Measurements from ENCODE around the gene FETUB.

The FETUB gene, protein sequence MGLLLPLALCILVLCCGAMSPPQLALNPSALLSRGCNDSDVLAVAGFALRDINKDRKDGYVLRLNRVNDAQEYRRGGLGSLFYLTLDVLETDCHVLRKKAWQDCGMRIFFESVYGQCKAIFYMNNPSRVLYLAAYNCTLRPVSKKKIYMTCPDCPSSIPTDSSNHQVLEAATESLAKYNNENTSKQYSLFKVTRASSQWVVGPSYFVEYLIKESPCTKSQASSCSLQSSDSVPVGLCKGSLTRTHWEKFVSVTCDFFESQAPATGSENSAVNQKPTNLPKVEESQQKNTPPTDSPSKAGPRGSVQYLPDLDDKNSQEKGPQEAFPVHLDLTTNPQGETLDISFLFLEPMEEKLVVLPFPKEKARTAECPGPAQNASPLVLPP

DNA sequence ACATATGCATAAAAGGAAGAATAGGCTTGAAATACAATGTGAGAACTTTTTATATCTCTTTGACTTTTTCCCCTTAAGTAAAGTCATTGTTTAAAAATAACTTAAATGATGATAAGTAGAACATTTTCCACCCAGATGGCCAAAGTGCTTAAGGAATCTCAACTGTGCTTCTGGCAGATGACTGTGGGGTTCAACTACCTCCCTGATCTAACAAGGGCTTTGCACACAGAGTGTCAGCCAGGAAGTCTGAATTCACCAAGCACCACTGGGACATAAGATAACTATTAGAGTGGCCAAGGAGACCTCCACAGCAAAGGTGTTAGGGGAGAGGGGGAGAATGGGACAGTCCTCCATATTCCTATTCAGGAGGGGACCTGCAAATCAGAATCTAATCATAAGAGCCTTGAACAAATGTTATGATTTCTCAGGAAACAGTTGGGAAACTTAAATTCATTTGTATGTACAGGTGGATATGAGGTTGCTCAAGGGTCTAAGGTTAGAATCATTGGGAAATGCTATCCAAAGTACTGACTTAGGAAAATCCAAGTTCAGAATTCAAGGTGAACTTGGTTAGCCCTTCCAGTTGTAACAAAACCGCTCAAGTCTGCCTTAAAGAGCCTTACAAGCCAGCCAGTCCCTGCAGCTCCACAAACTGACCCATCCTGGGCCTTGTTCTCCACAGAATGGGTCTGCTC is at the start of gene FETUB:
TSS of gene FETUB (plus strand) at position 622 of the 695 bp plus-strand sequence. CDS start at position 684, 62 bp downstream.
- DNase-seq, result no peak

DNA sequence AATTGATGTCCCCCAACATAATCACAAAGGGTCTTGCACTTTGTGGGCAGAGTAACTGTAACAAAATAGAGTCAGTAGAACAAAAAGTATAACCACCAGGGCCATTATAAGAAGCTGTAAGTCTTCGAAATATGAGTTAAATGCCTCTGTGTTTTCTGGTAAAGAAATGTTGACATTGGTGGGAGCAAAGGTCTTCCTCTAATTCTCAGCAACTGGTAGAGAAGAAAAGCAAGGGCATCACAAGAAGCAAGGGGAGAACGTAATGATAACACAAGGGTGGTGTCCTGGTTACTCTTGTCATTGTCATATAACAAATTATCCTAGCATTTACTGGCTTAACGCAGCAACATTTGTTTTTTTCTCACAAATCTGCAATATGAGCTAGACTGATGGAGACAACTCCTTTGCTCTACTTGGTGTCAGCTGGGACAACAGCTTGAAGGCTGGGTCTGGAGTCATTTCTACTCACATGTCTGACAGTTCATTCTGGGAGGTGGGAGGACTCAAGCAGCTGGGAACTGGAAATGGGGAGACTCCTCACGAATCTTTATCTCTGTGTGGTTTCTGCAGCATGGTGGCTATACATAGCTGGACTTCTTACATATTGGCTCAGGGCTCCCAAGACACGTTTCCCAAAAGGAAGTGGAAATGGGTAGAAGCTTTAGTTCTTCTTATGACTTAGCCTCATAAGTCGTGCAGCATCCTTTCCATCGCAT is 49.5 kb upstream of the FETUB start:
- no peak for DNase-seq

DNA sequence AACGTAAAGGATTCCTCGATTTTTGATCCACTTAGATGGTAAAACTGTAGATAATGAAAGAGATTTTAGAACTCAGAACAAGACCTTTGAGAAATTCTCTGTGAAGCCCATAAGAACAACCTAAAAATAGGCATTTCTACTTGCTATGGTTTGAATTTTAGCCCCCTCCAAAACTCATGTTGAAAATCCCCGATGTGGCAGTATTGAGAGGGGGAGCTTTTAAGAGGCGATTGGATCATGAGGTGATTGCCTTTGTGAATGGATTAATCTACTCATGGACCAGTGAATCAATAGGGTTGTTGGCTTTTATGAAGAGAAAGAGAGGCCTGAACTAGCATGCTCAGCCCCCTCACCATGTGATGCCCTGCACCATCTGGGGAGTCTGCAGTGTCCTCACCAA is 47.5 kb upstream of the FETUB start:
- no peak for DNase-seq

DNA sequence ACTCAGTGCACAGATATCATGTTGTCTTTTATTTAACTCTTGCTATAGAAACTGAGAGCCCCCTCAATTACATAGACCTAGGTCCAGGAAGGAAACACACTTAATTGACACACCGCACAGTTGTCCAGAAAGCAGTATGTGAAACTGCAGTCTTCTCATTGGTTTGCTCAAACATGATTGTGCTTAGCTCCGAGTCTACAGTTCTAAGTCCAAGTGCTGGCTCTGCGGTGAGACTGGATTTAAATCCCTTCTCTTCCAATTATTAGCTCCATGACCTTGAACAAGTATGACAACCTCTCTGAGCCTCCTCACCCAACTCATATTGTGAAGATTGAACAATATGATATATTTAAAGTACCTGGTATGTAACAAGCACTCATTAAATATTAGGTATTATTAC is 46.3 kb upstream of the FETUB start:
- DNase-seq, result no peak

DNA sequence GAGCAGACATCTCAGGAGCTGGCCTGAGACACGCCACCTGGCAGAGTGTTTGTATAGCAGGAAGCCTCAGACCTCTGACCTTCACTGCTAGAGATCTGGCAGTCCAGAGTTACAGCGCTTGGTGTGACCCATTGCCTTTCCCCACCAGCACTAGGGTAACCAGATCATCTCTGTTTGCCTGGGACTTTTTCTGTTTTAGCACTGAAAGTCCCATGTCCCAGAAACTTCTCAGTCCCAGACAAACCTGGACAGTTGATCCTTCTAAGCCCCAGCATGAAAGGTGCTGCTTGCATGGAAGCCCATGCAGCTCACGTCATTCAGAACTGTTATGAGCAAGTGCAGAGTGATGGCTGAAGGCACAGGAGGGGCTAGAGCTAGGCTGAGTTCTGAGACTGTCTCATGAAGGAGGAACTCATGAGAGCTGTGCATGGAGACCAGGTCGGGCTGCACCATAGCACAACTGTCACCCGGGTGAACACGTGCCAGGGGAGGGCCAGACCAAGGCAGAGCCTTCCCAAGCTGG is 45.5 kb upstream of the FETUB start:
- DNase-seq, result no peak

DNA sequence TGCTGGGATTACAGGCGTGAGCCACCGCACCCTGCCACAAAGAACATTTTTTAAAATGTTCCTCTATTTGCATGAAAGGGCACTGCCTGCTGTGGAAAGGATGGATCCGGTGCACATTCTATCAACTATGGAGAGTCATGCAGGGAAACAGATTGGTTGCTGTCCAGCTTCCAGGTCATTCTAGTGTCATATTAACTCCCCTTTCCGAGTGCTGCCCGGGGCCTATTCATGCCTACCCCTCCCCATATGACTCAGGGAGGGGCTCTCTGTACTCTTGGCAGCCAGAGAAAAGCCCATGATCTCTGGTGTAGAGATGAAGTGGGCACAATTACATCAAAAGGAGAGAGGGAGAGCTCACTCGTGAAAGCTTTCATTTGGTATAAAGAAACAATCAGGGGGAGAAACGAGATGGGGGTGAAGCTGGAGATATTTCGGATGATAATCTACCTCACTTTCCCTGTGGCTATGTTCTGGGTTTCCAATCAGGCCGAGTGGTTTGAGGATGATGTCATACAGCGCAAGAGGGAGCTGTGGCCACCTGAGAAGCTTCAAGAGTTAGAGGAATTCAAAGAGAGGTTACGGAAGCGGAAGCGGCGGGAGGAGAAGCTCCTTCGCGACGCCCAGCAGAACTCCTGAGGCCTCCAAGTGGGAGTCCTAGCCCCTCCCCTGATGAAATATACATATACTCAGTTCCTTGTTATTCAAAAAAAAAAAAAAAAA is 43.5 kb upstream of the FETUB start:
- DNase-seq, result no peak

DNA sequence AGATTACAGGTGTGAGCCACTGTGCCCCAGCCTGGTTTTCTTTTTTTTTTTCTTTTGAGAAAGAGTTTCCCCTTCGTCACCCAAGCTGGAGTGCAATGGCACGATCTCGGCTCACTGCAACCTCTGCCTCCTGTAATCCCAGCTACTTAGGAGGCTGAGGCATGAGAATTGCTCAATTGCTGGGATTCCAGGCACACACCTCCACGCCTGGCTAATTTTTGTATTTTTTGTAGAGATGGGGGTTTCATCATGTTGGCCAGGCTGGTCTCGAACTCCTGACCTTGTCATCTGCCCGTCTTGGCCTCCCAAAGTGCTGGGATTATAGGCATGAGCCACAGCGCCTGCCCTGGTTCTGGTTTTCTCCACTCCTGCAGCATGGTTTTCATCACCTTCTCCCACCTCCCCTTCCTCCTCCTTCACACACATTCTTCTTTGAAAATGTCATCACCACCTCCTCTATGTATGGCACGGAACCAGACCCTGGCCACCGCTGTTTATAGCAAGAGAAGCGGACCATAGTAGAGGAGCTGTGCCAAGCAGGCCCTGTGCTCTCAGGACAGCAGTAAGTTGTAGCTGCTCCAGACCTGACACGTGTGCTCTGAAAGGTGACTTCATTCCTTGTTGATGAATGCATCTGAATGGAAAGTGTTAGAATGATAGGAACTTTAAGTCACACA is 42.0 kb upstream of the FETUB start:
- DNase-seq, result no peak

DNA sequence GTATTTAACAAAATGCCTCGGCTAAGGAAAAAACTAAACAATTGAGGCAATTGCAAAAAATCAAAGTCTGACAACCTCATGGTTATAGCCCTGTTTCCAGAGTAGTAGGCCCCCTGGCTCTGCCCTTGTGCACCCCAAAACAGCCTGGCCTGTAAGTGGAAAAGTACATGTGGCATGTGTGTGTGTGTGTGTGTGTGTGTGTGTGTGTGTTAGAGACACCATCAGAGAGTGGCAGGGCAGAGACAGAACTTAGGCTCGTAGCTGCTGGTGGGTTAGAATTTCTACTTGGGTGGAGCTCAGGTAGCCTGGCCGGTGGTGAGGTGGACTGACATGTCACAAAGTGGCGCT is 41.4 kb upstream of the FETUB start:
- no peak for DNase-seq

DNA sequence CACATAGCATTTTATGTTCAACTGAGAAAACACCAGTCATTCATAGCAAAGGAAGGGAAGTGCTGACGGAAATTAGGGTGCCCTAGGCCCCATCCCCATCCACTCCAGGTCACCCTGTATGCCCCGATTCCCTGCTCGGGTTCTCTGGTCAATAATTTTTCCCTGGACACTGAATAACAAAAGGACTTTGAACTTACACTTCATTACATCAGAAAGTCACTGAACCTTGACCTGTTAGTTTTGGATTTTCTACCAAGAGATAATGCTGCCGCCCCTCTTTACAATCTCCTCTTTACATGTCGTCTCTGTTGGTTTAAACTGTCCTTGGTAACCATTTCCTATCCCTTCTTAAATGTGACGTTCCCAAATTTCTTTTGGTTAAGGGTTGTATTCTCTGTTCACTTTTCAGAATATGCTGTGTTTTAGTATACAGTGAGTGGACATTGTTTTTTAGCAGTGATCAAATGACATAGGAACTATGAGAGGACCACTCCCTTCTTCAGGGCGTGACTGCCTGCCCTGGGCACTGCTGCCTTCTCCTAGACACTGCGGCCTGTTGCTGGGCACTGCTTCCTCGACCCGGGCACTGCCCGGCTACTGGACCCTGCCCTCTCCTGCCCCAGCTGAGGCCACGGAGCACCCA is 40.9 kb upstream of the FETUB start:
- no peak for DNase-seq

DNA sequence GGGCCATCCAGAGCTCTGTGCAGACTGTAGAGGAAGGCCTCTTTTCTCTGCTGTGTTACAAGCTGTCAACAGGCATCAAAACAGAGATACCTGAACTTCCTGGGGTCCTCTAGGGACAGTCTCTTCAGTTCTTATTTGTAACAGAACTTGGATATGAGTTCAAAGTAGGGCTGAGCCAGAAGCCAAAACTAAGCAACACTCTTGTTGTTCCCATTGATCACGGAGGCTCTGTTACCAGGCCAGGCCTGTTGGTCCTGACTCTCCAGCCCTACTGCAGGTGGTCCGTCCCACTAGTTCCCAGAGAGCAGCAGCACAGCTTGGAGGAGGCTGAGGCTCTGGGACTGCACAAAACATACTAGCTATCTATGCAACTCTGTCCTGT is 40.4 kb upstream of the FETUB start:
- no peak for DNase-seq

DNA sequence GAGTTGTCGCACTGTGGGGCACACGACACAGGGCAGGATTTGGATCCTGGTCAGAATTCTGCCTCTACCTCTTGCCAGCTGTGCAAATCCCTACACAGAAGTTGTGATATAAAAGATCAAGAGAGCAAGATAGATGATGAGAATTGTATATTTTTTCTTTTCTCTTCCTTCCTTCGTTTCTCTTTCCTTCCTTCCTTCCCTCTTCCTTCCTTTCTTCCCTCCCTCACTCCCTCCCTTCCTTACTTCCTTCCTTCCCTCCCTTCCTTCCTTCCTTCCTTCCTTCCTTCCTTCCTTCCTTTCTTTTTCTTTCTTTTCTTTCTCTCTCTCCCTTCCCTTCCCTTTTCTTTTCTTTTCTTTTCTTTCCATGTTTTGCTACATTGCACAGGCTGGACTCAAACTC is 39.3 kb upstream of the FETUB start:
- DNase-seq, result no peak

DNA sequence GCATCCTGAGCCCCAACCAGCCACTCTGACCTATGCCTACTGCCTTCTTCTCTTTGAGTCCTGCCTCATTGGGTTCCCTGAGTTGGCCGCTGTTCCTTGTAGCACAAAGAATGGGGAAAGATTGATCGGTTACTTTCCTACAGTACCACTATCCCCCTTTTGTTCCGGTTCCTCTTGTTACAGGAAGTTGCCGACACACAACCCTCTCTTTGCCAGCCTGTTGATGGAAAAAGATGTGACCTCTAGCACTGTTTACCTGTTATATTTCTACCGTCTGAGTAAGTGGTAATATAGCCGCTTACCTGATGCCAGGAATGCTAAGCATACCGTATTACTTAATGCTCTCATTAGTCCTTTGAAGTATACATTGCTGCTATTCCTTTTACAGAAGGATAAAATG is 37.0 kb upstream of the FETUB start:
- no peak for DNase-seq

DNA sequence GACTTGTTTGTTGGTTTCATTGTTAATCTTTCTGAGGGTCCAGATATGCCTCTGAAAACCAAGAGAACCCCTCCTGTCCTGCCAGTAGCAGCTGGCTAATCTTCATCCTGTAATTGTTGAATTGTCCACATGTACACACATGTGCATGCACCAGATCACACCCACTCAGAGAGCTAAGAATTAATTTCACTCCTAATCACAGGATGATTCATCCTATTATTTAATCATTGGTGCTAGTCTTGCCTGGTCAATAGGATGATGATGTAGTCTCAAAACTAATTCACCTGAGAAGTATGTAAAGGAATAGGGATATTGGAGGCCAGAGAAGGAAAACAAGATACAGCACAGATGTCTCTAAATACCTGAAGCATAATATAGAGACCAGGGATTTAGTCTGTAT is 35.1 kb upstream of the FETUB start:
- no peak for DNase-seq

DNA sequence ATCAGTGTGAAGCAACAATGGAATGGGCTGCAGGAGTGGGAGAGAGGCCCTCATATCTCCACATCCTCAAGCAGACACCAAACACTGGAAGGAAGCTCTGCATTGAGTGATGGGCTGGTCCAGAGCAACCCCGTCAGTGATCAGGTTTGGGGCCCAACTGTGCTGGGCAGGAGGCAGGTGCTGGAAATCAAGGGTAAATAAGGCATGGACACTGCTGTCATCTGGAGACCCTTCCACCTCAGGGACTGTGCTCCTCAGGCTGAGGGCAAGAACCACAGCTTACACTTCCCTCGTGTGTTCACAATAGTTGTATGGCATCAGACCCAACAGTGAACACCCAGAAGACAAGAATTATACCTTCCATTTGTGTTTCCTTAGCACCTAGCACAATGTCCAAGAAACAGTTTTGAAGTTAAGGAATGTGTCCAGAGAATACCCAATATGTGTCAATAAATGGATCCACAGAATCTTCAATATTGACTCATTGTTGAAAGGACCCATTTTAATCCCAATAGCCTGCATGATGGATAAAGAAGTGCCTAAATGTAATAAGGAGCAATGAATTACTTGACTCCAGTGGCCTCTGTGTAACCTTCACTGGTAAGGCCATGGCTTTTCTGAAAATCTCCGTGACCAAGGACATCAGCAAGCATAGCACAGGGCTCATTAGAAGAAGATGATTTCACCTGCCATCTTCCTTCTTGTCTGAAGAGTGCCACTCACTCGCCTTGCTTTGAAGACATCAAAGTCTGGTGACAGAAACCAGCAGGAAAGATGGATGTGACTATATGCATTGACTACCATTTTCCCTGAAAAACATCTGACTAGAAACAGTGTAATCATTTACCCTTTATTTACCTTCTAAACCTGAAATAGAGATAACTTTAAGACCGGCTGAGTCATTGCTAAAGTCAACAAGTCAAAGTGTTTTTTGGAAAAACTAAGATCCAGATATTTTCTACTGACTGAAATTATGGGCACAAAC is 34.3 kb upstream of the FETUB start:
- DNase-seq, result no peak

DNA sequence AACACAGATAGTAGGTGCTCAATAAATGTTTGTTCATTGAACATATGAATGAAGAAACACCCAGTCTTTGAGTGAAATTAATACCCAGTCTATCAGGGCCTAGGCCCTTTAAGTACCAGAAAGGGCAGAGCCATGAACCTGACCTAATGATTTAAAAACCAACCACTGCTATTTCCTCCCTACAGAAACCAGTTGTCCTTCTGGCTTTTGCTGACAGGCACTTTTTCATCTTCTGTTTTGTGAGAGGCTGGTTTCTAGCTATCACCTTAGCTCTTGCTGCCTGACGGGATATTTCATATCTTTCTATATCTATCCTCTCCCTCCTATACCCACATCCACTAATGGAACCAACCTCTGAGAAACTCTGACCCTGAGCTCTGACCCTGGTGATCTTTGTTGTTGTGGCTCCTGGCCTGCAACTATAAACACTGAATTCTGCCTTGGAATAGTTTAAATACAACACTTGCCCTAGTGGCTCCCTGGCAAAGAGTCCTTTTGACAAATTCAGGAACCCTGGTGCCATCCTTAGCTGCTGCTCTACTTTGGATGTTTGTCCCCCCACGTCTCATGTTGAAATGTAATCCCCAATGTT is 31.5 kb upstream of the FETUB start:
- DNase-seq, result no peak

DNA sequence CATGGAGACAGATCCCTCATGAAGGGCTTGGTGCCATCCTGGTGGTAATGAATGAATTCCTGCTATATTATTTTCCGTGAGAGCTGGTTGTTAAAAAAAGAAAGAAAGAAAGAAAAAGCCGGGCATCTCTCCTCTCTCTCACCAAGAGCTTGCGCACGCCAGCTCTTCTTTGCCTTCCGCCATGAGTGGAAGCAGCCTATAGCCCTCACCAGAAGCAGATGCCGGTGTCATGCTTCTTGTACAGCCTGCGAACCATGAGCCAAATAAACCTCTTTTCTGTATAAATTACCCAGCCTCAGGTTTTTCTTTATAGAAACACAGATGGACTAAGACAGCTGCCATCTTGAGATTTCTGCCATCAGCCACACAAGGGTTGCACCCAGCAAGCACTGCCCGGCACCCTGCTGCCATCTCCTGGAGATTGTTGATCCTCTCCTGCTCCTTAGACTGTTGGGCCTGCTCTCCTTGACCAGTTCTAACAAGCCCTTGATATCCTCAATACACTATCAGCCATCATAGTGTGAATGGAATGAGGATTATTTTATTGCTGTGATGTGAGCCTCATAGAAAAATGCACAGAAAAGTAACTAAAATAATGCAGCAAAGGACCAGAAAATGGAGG is 30.8 kb upstream of the FETUB start:
- no peak for DNase-seq

DNA sequence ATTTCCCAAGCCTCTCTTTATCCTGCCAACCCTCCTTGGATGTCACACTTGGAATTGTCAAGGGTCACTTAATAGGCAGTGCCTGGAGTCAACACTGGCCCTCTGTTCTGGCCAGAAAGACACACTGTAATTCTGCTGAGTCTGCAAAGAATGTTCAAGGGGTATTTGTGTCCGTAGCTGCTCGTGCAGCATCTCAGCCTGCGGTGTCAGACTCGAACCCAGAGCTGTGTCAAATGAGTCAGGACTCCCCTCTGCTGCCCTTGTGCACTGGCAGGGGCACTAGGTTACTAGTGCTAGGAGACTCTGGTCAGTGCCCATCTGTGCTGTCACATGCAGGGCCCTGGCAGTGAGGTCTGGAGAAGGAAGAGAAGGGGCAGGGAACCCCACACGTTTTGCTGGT is 28.1 kb upstream of the FETUB start:
- DNase-seq, result no peak

DNA sequence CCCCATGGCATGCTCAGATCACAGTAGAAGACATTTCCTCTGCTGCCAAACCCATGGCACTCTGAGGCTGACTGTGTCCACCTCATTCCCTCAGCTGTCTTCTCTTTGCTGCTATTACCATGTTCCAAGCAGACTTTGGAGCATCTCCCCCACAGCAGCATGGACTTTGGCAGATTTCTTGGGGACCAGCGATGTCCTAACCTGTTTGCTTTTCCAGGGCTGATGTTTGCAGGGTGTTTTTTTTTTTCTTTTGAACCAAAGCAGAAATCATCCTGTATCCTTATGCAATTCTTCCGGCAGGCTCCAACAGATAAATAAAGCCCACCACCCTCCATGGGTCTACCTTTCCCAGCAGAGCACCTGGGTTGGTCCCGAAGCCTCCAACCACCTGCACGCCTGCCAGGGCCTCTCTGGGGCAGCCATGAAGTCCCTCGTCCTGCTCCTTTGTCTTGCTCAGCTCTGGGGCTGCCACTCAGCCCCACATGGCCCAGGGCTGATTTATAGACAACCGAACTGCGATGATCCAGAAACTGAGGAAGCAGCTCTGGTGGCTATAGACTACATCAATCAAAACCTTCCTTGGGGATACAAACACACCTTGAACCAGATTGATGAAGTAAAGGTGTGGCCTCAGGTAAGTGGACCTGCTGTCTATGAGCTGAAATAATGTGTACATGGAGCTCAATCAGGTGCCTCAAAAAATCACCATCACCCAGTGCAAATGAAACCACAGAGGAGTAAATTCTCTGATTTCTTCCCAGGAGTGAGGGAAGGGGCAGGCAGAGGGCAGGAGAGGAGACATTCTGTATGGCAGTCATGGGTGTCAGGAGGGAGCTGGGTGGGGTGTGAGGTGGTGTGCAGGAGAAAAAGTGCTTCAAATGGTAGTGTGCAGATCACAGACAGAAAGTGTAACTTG is 27.2 kb upstream of the FETUB start, which contains the start of gene AHSG:
TSS of gene AHSG (plus strand) at position 340 of the 916 bp plus-strand sequence. CDS start at position 422, 82 bp downstream.
- DNase-seq, result no peak

Measured in stimulated activated naive CD4-positive, alpha-beta T cell treated with Interleukin-2 at 50 U/mL for 16 hours (primary cell).